ENCODE results near the gene SCLY.
"Not testable (repeated sequence)": the region's sequence is repeated elsewhere in the genome, so short reads cannot be mapped to it uniquely, and the experiment has no call there.

Gene SCLY

GRCh38 chr2:238107525-238108422 is 47.0 kb downstream of the SCLY start:
- no peak for DNase-seq (ENCODE audit: low read depth in 3 of 3, low spot score in 1 of 3)

GRCh38 chr2:238108423-238109183 is 47.8 kb downstream of the SCLY start:
- no peak for DNase-seq (ENCODE audit: low read depth in 3 of 3, low spot score in 1 of 3)

GRCh38 chr2:238113611-238114010 is 52.8 kb downstream of the SCLY start:
- no peak for DNase-seq (ENCODE audit: low read depth in 3 of 3, low spot score in 1 of 3)

GRCh38 chr2:238114331-238114841 is 53.6 kb downstream of the SCLY start:
- DNase-seq (ENCODE audit: low read depth in 3 of 3, low spot score in 1 of 3) = no peak

GRCh38 chr2:238114851-238115660 is 54.3 kb downstream of the SCLY start:
- no peak for DNase-seq (ENCODE audit: low read depth in 3 of 3, low spot score in 1 of 3)

GRCh38 chr2:238115709-238116108 is 54.9 kb downstream of the SCLY start:
- not testable (repeated sequence) for DNase-seq (ENCODE audit: low read depth in 3 of 3, low spot score in 1 of 3)

- no peak for DNase-seq (ENCODE audit: low read depth in 3 of 3, low spot score in 1 of 3)
Observed at GRCh38 chr2:238116298-238117198, 55.7 kb downstream of the SCLY start.

- DNase-seq (ENCODE audit: low read depth in 3 of 3, low spot score in 1 of 3) = no peak
Observed at GRCh38 chr2:238117199-238118154, 56.7 kb downstream of the SCLY start.

GRCh38 chr2:238119756-238120462 is 59.1 kb downstream of the SCLY start:
- no peak for DNase-seq (ENCODE audit: low read depth in 3 of 3, low spot score in 1 of 3)

GRCh38 chr2:238120463-238121298 is 59.9 kb downstream of the SCLY start:
- no peak for DNase-seq (ENCODE audit: low read depth in 3 of 3, low spot score in 1 of 3)

- DNase-seq (ENCODE audit: low read depth in 3 of 3, low spot score in 1 of 3) = no peak
Observed at GRCh38 chr2:238121511-238122286, 60.9 kb downstream of the SCLY start.

GRCh38 chr2:238122287-238123217 is 61.8 kb downstream of the SCLY start:
- DNase-seq (ENCODE audit: low read depth in 3 of 3, low spot score in 1 of 3) = no peak

- DNase-seq (ENCODE audit: low read depth in 3 of 3, low spot score in 1 of 3) = no peak
Observed at GRCh38 chr2:238123218-238123971, 62.6 kb downstream of the SCLY start.

GRCh38 chr2:238123991-238124470 is 63.2 kb downstream of the SCLY start:
- DNase-seq (ENCODE audit: low read depth in 3 of 3, low spot score in 1 of 3) = no peak

Measured in stimulated activated CD4-positive, alpha-beta T cell treated with anti-CD3 and anti-CD28 coated beads, TNF-alpha, amount 100 ng/mL, for 1 hour (primary cell).